NCI-H1105 treated with DMSO at 0.1 percent for 48 hours (cell line): ENCODE measurements around the gene RBM39.
"Not testable (repeated sequence)": the region's sequence is repeated elsewhere in the genome, so short reads cannot be mapped to it uniquely, and the experiment has no call there.

ENCODE experiments used
- DNase-seq: peaks from one replicate; lab custom pipeline; 2025; lab: John Stamatoyannopoulos, UW

RBM39 gene

DNA sequence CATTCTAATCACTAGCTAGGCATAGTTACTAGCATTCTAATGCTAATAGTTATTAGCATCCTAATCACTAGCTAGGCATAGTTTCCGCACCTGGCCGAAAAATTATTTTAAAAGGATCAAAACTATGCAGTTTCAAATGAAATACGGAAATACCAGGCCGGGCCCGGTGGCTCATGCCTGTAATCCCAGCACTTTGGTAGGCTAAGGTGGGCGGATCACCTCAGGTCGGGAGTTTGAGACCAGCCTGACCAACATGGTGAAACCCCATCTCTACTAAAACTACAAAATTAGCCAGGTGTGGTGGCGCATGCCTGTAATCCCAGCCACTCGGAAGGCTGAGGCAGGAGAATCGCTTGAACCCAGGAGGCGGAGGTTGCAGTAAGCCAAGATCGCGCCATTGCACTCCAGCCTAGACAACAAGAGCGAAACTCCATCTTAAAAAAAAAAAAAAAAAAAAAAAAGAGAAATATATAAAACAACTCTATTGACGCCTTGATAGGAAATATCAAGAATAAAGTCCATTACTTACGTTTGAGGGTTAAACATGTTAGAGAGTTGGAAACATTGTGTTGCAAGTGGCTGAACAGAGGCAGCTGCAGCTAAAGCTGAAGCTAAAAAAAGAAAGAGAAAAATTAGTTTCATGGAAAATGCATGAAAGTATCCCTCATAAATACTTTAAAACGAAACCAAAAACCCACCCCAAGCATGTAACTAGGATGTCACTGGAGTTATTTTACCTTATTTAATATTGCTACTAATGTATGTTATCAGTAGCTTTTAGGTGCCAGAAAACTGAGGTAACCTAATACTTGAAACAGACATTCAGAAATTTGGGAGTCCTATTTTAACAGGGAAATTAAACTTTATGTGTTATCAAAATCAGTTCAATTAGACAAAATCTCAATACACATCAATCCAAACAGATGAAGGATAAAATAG, 35.2 kb downstream of the RBM39 start:
- DNase-seq: not testable (repeated sequence)

DNA sequence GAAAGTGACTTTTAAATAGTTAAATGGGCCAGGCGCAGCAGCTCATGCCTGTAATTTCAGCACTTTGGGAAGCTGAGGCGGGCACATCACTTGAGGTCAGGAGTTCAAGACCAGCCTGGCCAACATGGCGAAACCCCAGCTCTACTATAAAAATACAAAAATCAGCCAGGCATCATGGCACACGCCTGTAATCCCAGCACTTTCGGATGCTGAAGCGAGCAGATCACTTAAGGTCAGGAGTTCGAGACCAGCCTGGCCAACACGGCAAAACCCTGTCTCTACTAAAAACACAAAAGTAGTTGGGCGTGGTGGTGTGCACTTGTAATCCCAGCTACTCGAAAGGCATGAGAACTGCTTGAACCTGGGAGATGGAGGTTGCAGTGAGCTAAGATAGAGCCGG, 36.2 kb downstream of the RBM39 start:
- DNase-seq: not testable (repeated sequence)

- no peak for DNase-seq
Observed at GRCh38 chr20:35704514-35705261, 37.4 kb downstream of the RBM39 start.

GRCh38 chr20:35702824-35703695, 39.0 kb downstream of the RBM39 start:
- no peak for DNase-seq

DNA sequence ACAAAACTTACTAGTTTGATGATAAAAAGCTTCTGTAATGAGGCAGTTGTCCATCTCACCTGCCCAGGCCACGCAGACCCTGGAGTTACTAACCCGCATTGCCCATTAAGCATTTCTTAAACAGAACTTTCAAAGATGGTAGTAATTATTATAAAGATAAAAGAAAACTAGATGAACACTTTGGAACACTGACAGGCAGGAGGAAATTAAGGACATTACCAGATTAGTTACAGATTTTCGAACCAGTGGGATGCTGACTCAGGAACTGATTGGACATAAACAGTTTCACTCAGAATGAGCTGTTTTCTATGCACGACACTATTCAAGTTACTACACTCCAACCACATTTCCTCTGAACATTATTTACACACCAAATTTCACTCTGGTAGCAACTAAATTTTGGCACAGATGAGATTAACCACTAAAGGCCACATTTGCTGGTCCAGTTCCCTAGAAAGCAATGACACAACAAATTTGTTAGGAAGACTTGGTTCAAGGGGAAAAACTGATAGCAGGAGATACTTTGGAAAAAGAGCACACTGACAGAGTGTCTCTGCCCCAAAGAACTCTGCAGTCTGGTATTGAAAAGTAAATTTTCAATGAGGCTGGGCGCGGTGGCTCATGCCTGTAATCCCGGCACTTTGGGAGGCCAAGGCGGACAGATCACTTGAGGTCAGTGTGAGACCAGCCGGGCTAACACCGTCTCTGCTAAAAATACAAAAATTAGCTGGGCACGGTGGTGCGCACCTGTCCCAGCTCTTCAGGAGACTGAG, 39.8 kb downstream of the RBM39 start:
- no peak for DNase-seq

DNA sequence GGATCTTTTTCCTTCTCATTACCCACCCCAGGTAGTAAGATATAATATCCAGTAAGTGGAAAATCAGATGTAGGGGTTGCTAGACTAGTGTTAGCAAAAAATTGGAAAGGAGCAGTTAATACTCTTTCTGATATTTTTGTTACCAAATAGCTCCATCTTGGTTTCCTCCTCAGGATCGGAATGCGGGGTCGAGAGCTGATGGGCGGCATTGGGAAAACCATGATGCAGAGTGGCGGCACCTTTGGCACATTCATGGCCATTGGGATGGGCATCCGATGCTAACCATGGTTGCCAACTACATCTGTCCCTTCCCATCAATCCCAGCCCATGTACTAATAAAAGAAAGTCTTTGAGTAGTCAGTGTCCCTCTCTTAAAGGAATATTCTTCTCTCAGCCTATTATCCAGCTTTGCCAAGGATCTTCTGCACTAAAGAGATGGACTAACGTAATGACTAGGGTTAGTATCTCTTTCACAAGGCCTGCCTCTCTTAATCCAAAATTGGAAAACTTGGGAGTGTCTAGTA, 41.4 kb downstream of the RBM39 start:
- no peak for DNase-seq

- DNase-seq: no peak
Observed at GRCh38 chr20:35699957-35700624, 42.0 kb downstream of the RBM39 start.

GRCh38 chr20:35699127-35699956, 42.7 kb downstream of the RBM39 start, which contains the start of the genes NFS1 and ROMO1:
NFS1 (minus strand) TSS chr20:35699352; CDS start chr20:35699288, 64 bp downstream.
ROMO1 (plus strand) TSS chr20:35699405; CDS start chr20:35699633, 228 bp downstream.
- DNase-seq: peak; percentile 85

GRCh38 chr20:35698298-35699126, 43.5 kb downstream of the RBM39 start:
- DNase-seq: peak; percentile 17

DNA sequence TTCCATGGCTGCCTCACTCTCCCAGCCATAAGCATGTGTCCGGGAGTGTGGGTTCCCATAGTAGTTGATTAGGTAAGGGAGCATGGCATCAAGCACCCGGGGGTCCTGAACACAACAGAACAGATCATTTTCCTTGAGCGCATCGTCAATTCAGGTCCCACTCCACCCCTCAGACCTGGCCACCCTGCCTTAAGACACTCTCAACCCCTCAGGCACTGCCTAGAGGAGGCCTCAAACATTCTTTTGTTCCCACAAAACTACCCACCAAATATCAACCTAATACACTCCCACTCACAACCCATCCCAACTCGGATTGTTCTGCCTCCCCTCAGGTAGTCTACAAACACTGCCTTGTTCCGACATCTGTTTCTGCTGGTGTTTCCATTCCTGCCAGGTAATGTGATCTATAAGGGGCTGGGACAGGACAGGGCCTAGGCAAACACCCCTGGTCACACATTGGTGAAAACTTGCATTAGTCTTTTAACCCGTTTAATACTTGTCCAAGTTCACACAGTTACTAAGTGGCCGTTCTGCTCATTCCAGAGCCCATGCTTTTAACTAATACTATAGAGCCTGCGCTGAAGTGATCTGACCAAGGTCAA, 44.3 kb downstream of the RBM39 start:
- no peak for DNase-seq

- DNase-seq: no peak
Observed at GRCh38 chr20:35695978-35696377, 46.1 kb downstream of the RBM39 start.

DNA sequence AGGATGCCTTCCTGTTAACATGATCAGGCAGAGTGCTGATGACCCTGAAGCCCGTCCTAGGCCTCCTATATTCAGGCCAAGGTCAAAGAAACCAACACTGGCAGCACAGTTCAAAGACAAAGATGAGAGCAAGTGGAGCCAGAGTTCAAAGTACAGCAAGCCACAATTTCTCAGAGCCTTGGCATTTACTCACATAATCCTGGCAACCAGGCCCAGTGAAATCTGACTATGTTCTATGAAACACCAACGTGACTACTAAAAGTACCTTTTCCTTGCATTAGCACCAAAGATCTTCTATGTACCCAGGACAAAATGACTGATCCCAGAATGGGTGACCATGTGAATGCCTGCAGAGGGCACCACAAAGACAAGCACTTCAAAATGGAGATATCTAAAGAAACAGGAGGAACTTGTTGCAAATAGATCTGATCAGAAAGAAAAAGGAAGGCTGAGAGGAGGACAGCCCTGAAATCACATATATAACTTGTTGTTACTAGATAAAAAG, 46.8 kb downstream of the RBM39 start:
- no peak for DNase-seq

- DNase-seq: no peak
Observed at GRCh38 chr20:35690265-35690664, 51.8 kb downstream of the RBM39 start.

DNA sequence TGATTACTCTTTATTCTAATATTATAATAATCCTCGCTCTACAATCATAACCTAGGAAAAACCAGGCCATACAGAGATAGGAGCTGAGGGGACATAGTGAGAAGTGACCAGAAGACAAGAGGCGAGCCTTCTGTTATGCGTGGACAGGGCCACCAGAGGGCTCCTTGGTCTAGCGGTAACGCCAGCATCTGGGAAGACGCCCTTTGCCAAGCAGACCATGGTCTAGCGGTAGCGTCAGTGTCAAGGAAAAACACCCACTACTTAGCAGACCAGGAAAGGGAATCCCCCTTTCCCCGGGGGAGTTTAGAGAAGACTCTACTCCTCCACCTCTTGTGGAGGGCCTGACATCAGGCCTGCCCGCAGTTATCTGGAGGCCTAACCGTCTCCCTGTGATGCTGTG, 55.2 kb downstream of the RBM39 start:
- DNase-seq: not testable (repeated sequence)

DNA sequence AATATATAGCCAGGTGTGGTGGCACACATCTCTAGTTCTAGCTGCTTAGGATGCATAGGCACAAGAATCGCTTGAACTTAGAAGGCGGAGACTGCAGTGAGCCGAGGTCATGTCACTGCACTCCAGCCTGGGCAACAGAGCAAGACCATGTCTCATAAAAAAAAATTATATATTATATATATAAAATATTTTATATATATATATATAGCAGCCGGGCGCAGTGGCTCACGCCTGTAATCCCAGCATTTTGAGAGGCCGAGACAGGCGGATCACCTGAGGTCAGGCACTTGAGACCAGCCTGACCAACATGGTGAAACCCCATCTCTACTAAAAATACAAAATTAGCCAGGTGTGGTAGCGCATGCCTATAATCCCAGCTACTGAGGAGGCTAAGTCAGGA, 56.7 kb downstream of the RBM39 start:
- DNase-seq: not testable (repeated sequence)

GRCh38 chr20:35681960-35682359, 60.1 kb downstream of the RBM39 start:
- DNase-seq: no peak

- no peak for DNase-seq
Observed at GRCh38 chr20:35680452-35681183, 61.4 kb downstream of the RBM39 start.
